ENCODE data around the gene ADAMTS18.
"Not testable (repeated sequence)": the region's sequence is repeated elsewhere in the genome, so short reads cannot be mapped to it uniquely, and the experiment has no call there.

ADAMTS18 gene

GRCh38 chr16:77285676-77286075 lies 149.2 kb downstream of the ADAMTS18 start:
- no peak for DNase-seq (ENCODE audit: low spot score)
- no peak for TF ChIP-seq CTCF (IDR thresholded peaks at IDR 0.05; ENCODE audit: extremely low read depth, missing control alignments)

GRCh38 chr16:77282345-77282744 lies 152.5 kb downstream of the ADAMTS18 start:
- TF ChIP-seq CTCF (IDR thresholded peaks at IDR 0.05; ENCODE audit: extremely low read depth, missing control alignments) = no peak
- DNase-seq (ENCODE audit: low spot score) = no peak

DNA sequence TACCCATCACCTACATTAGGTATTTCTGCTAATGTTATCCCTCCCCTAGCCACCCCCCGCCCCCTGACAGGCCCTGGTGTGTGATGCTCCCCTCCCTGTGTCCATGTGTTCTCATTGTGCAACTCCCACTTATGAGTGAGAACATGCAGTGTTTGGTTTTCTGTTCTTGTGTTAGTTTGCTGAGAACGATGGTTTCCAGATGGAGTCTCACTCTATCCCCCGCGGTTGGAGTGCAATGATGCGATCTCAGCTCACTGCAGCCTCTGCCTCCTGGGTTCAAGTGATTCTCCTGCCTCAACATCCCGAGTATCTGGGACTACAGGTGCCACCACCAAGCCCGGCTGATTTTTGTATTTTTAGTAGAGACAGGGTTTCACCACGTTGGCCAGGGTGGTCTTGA lies 155.5 kb downstream of the ADAMTS18 start:
- not testable (repeated sequence) for DNase-seq (ENCODE audit: low spot score)

GRCh38 chr16:77277571-77277970 lies 157.3 kb downstream of the ADAMTS18 start:
- TF ChIP-seq CTCF (IDR thresholded peaks at IDR 0.05; ENCODE audit: extremely low read depth, missing control alignments) = no peak
- DNase-seq (ENCODE audit: low spot score) = no peak

- no peak for TF ChIP-seq CTCF (IDR thresholded peaks at IDR 0.05; ENCODE audit: extremely low read depth, missing control alignments)
Observed at GRCh38 chr16:77277141-77277540, 157.7 kb downstream of the ADAMTS18 start.

GRCh38 chr16:77276661-77277060 lies 158.2 kb downstream of the ADAMTS18 start:
- no peak for DNase-seq (ENCODE audit: low spot score)
- TF ChIP-seq CTCF (IDR thresholded peaks at IDR 0.05; ENCODE audit: extremely low read depth, missing control alignments) = no peak

More at GRCh38 chr16:77277141-77277540, 157.7 kb downstream of the ADAMTS18 start:
- no peak for DNase-seq (ENCODE audit: low spot score)

- DNase-seq (ENCODE audit: low spot score) = not testable (repeated sequence)
Observed at GRCh38 chr16:77275303-77275702, 159.5 kb downstream of the ADAMTS18 start.

DNA sequence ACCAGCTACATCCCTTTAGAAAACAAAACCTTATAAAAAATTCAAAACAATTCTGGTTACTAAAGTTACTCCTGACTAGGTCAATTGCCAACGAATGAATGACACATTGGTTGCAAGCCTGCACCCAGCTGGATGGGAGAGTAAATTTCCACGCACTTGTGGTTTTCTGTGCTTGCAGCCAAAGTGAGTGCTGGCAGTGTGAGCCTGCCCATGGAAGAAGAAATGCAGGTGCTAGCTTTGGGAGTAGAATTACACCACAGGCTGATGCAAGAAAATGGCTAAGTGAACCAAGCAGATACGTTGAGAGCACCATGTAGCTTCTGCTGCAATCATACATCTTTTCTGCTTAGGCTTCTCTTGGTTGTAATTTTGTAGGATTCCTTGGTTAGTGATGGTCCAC lies 161.0 kb downstream of the ADAMTS18 start:
- TF ChIP-seq CTCF (IDR thresholded peaks at IDR 0.05; ENCODE audit: extremely low read depth, missing control alignments) = no peak
- no peak for DNase-seq (ENCODE audit: low spot score)

All from GM20000 (cell line).